Endothelial cell (in vitro differentiated cells): ENCODE measurements around the gene ZC3H12D. TPM values are rescaled to one million over a fixed set of nuclear protein-coding genes. Genes with fewer than 3 reads are reported as not detected.

ENCODE experiments used
- DNase-seq: peaks from one replicate; pipeline ENCODE4 v3.0.0; 2021; ENCODE audit warnings: low spot score
- H3K27ac Mint-ChIP-seq: one replicate; pipeline ENCODE4 v1.8.0; 2021; ENCODE audit warnings: mixed read lengths, inconsistent platforms; ENCODE audit not compliant: unreplicated experiment
- H3K27me3 Mint-ChIP-seq: one replicate; pipeline ENCODE4 v1.8.0; 2021; ENCODE audit warnings: mild to moderate bottlenecking, moderate library complexity, mixed read lengths, inconsistent platforms; ENCODE audit not compliant: unreplicated experiment
- H3K36me3 Mint-ChIP-seq: one replicate; pipeline ENCODE4 v1.8.0; 2021; ENCODE audit warnings: mild to moderate bottlenecking, low read depth, mixed read lengths, inconsistent platforms; ENCODE audit not compliant: unreplicated experiment
- H3K4me1 Mint-ChIP-seq: one replicate; pipeline ENCODE4 v1.8.0; 2021; ENCODE audit warnings: mild to moderate bottlenecking, mixed read lengths, inconsistent platforms; ENCODE audit not compliant: unreplicated experiment
- H3K4me3 Mint-ChIP-seq: one replicate; pipeline ENCODE4 v1.8.0; 2021; ENCODE audit warnings: mild to moderate bottlenecking, mixed read lengths, inconsistent platforms; ENCODE audit not compliant: unreplicated experiment
- H3K9me3 Mint-ChIP-seq: one replicate; pipeline ENCODE4 v1.8.0; 2021; ENCODE audit warnings: mixed read lengths, inconsistent platforms; ENCODE audit not compliant: unreplicated experiment
- CTCF ChIP-seq: fragments of 200-600 bp; sonication (generic); IDR thresholded peaks from one replicate; pipeline ENCODE4 v1.5.0; 2021; ENCODE audit warnings: antibody characterized with exemption; ENCODE audit not compliant: unreplicated experiment
- total RNA-seq: library from RNA; stranded (reverse); fragmentation: NEBNext Ultra II Directional; extraction: Animal tissue kit (Norgen Biotek cat#: 25700); gene quantifications from one replicate; pipeline ENCODE4 v1.2.1, GENCODE V29; 2021; ENCODE audit not compliant: unreplicated experiment

ZC3H12D gene
- total RNA-seq, 1 donor from 2014 or later: 0.72 TPM

- peaks cover 37% of the 10 kb centered on the region for H3K4me1 Mint-ChIP-seq
- no peak for DNase-seq
- no peaks in the 10 kb centered on the region for H3K9me3 Mint-ChIP-seq
- no peaks in the 10 kb centered on the region for H3K36me3 Mint-ChIP-seq
- no peak overlapping the region for H3K4me3 Mint-ChIP-seq
- peaks cover 6% of the 10 kb centered on the region for H3K27me3 Mint-ChIP-seq
- TF ChIP-seq CTCF: no peak
- H3K27ac Mint-ChIP-seq: no peak overlapping the region
Measured at GRCh38 chr6:149483849-149484655, 762 bp downstream of the ZC3H12D start.

DNA sequence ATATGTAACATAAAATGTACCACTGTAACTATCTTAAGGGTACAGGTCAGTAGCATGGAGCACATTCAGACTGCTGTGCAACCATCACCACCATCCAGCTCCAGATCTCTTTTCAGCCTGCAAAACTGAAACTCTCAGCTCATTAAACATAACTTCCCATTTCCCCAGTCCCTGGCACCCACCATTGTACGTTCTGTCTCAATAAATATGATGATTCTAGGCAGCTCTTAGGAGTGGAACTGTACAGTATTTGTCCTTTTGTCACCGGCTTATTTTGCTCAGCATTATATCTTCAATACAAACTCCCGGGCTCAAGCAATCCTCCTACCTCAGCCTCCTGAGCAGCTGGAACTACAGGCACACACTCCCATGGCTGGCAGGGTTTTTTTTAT is 1.5 kb downstream of the ZC3H12D start:
- Mint-ChIP-seq H3K27ac (peak overlapping the region; percentile 67), H3K9me3 (no peaks in the 10 kb centered on the region), H3K27me3 (peaks cover 6% of the 10 kb centered on the region), H3K36me3 (no peaks in the 10 kb centered on the region), H3K4me3 (no peak overlapping the region), H3K4me1 (peaks cover 37% of the 10 kb centered on the region)
- no peak for DNase-seq
- TF ChIP-seq CTCF: no peak

DNA sequence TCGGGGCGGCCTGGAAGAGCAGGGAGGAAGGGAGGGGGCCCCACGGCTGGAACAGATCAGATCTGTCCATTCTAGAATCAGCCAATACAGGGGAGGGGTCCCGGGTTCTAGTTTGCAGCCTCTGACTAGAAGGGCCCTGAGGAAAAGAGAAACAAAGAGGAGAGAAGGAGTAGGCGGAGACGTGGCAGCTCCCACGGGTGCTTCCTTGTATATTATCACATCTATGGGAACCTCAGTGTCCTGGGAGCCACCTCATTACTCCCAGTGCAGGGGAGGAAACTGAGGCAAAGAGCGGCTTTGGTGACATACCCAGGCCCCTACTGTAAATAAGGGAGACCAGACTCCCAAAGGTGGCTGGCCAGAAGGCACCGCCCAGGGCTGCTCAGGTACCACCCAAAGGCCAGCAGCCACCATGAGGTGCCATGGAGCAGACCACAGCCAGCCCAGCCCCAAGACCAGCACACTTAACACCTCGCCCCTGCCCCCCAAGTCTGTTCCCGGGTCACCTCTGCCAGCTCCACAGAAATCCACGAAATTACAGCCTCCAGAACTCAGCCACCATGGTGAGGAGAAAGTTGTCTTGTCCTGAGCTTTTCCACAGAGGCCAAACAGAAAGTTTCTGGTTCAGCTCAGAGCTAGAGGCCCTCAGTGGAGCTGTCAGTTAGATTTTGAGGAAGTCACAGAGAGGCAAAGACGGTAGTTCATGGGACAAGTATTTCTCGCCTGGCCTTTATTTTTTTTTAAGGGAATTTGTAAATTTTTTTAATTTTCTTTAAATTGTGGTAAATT is 2.1 kb downstream of the ZC3H12D start:
- peaks cover 37% of the 10 kb centered on the region for H3K4me1 Mint-ChIP-seq
- no peak for TF ChIP-seq CTCF
- no peak for DNase-seq
- H3K27me3 Mint-ChIP-seq: peaks cover 6% of the 10 kb centered on the region
- H3K4me3 Mint-ChIP-seq: no peak overlapping the region
- H3K36me3 Mint-ChIP-seq: no peaks in the 10 kb centered on the region
- peak overlapping the region; percentile 90 for H3K27ac Mint-ChIP-seq
- H3K9me3 Mint-ChIP-seq: no peaks in the 10 kb centered on the region

DNA sequence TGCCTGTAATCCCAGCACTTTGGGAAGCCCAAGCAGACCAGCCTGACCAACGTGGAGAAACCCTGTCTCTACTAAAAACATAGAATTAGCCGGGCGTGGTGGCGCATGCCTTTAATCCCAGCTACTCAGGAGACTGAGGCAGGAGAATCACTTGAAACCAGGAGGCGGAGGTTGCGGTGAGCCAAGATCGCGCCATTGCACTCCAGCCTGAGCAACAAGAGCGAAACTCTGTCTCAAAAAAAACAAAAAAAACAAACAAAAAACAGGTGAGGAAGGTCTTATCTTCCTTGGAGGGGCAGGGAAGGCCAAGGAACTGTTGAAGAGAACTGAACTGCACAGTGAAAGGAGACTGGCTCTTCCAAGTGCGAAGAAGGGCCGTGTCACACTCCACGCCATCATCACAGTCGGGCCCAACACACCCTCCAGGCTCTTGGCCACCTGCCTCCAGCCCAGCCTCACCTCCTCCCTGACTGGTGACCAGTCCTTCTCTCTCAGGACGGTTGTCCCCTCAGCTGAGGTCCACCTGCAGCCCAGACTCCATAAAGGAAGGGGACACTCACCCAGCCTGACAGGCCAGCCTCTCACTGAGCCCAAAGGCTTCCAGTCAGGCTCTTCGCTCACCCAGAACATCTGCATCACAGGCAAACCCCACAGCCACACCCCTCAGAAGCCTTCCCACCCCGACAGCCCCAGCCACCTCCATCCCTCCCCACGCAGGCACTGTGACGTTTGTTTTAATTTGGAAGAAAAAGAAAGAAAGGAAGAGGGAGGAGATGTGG is 4.1 kb downstream of the ZC3H12D start:
- no peak for DNase-seq
- Mint-ChIP-seq H3K9me3 (no peaks in the 10 kb centered on the region), H3K27me3 (peaks cover 6% of the 10 kb centered on the region), H3K36me3 (no peaks in the 10 kb centered on the region), H3K4me1 (peaks cover 37% of the 10 kb centered on the region), H3K4me3 (no peak overlapping the region), H3K27ac (peak overlapping the region; percentile 90)
- TF ChIP-seq CTCF: no peak
